Stimulated activated CD8-positive, alpha-beta memory T cell treated with anti-CD3 and anti-CD28 coated beads, Interleukin-7, amount 100 ng/mL, for 1 hour (primary cell): Measurements from ENCODE around the gene PARD3B.
"Not testable (repeated sequence)": the region's sequence is repeated elsewhere in the genome, so short reads cannot be mapped to it uniquely, and the experiment has no call there.

Experiments used
- DNase-seq, 2 donors: peaks; one replicate each; pipeline ENCODE4 v3.0.0-alpha.2; 2020; ENCODE audit warnings: low read depth in 2 of 2

Gene PARD3B

DNA sequence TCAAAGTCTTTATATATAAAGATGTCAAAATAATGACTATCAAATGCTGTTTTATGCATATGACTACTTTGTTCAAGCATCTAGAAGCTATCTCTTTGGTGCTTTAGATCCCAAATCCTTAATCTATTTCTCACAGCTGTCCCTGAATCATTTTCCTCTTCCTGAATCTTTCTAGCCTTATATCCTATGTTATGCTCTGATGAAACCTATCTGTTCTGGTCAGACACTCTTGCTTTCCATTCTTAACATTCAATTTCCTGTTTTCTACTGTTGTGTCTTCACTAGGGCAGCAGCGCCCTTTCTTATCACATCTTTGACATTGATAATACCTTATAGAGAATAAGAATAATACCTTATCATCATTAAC, 6.3 kb upstream of the PARD3B start:
- no peak for DNase-seq

DNA sequence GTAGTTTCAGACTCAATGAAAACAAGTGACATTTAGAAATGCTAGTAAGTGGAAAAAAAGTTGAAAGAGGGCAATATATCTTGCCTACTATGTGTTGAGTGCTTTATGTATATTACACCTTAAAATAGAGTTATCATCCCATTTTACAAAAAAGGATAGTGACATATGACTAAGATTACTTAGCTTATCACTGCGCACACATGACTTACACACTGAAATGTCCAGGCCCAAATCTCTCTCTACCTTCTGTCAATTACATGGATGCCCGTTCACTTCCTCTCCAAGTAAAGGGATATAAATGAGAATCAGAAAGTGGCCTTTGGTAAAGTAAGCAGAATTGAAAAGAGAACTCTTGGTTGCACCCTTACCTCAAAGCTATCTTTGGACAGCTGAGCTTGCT, 3.6 kb upstream of the PARD3B start:
- no peak for DNase-seq

- DNase-seq, result no peak
These were observed 2.2 kb upstream of the PARD3B start for GRCh38 chr2:204542982-204543608.

DNA sequence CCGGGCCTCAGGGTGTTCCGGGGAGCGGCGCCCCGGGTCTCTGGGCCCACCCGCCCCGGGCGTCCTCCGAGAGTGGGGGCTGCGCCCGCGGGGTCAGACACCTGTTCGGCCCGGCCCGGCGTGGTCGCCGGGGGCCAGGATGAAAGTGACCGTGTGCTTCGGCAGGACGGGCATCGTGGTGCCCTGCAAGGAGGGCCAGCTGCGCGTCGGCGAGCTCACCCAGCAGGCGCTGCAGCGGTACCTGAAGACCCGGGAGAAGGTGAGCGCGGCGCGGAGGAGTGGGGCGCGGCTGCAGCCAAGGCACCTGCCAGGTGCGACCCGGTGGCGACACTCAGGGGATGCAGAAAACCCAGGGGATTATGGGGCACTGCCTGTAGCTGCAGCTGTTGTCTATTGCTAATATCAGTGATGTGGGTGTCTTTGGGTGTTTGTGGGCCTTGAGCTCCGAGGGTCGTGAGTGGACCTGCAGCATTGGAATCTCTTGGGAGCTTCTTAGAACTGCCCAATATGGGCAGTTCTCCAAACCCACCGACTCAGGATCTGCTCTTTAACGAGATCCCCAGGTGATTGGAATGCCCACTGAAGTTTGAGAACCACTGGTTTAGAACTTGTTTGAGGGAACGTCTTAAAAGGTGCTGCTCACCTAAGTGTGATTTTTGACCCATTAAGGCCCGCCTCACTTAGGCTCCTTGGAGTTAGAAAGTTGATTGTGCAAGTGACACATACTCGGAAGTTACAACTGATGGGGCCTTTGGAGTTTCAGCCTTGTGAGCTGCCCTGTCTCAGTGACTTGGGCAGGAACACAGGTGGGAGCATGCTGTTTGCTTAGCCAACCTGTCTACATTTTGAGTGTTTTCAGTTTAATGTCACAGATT, 823 bp downstream of the PARD3B start:
- DNase-seq, result no peak

DNA sequence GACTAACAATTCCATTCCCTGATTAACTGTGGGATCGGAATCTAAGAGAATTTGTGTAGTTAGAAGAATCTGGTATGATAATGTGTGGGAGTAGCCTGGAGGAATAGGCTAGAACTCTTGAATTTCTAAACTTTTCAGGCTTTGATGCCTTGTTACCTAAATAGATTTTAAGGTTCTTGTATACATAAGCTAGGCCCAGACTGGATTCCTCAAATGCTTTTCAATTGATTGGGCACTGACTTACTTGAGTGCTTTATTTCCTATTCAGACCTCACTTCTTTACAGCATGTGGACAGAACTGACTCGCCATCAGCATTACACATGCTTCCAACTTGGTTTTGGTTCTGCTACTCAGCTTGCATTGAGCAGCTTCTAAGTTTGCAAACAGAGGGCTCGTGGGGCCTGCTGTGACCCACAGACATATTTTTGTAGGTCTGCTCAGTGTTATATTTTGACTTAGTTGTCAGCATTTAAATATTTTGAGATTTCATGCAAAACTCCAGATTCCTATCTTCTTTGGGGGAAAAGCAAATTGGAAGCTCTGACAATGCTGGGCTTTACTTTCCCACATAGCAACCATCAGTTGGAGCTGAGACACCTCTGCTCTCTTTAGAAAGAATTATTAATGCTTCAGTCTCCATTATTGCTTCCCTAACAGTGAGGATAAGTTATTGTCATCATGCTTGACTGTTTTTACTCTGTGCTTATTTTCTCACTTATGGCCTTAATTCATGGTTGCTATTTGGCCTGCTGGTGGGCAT, 5.7 kb downstream of the PARD3B start:
- DNase-seq, result no peak

- no peak for DNase-seq
These were observed 6.2 kb downstream of the PARD3B start for GRCh38 chr2:204551512-204551863.

DNA sequence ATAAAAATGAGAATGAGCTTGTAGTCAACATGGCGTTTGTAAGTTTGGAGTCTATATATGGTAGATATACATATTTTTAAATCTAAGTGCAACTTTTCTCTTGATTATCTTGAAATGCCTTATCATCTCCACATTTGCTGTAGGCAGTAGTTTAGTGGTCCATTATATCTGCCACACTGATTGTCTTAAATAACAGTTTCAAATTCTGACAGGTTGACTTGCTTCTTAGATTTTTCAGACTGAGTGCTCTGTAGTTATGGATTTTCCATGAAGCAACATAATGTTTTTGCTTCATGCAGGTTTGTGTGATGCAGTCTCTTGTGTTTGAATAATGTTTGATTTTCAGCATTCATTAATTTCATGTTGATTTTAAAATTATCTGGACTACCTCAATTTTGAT, 12.3 kb downstream of the PARD3B start:
- DNase-seq, result no peak

DNA sequence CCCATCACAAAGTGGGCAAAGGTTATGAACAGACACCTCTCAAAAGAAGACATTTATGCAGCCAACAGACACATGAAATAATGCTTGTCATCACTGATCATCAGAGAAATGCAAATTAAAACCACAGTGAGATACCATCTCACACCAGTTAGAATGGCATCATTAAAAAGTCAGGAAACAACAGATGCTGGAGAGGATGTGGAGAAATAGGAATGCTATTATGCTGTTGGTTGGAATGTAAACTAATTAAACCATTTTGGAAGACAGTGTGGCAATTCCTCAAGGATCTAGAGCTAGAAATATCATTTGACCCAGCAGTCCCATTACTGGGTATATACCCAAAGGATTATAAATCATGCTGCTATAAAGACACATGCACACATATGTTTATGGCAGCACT, 14.1 kb downstream of the PARD3B start:
- not testable (repeated sequence) for DNase-seq

DNA sequence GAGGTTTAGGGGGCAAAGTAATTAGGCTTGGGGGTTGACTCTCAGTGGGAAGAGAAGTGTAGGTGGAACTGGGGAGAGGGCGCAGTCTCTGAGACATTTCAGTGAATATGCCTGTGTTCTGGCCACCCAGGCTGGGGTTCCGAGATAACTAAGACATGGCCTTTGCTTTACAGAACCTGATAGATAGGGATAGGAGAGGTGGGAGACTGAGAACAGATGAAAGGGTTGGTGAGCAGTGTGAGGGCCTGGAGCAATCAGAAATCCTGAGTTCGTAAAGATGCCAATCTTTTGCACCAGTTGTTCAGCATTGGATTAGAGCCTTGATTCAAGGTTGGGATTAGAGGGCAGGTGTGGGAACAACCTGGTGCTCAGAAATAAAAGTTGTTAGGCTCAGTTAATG, 15.6 kb downstream of the PARD3B start:
- no peak for DNase-seq

DNA sequence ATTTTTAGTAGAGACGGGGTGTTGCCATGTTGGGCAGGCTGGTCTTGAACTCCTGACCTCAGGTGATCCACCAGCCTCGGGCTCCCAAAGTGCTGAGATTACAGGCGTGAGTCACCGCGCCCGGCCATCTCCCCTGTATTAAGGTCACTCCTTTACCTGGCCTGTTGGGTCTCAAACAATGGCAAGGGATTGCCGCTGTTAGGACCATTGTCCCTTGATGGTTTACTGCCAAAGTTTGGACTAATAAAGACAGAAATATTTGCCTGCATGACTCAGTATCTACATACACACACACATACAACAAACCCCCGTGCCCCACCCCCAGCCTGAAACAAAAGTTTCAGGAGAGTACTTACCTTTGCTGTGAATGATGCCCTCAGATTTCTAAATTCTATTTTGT, 16.5 kb downstream of the PARD3B start:
- no peak for DNase-seq

GRCh38 chr2:204566439-204566838, 21.2 kb downstream of the PARD3B start:
- no peak for DNase-seq

GRCh38 chr2:204570421-204570820, 25.1 kb downstream of the PARD3B start:
- no peak for DNase-seq

- DNase-seq, result no peak
These were observed 25.8 kb downstream of the PARD3B start for GRCh38 chr2:204571041-204571440.

DNA sequence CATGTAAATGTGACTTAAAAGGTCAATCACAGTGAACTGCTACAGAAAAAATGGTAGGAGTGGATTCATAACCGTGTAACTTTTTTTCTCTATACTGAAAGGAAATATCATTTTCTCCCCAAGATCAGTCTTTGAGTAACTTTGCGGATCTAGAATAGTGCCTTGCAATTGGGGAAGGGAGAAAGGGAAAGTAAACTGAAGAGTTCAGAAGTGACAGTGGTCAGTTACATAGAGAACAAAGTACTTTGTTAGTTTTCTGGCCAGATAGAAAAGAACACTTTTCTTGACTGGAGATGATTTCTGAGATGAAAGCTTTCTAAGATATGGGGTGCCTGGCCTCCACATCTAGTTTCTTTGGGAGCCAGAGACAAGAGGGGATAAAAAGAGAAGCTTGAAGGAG, 26.6 kb downstream of the PARD3B start:
- no peak for DNase-seq

GRCh38 chr2:204573221-204573620, 27.9 kb downstream of the PARD3B start:
- DNase-seq, result no peak

DNA sequence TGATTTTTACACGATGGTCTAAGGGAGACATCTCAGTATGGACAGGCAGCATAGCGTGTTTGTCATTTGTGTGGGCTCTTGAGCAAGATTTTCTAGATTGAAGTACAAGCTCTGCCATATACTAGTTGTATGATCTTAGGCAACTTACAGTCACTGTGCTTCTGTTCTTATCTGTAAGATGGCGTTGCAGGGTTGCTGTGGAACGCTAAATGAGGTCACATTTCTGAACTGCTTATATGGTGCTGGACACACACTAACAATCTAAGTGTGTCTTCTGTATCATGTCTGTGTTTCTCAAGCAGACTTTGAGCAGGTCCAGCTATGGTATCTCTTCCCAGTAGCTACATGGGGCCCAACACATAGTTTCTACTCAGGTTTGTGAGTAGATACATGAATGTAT, 29.2 kb downstream of the PARD3B start:
- DNase-seq, result no peak

DNA sequence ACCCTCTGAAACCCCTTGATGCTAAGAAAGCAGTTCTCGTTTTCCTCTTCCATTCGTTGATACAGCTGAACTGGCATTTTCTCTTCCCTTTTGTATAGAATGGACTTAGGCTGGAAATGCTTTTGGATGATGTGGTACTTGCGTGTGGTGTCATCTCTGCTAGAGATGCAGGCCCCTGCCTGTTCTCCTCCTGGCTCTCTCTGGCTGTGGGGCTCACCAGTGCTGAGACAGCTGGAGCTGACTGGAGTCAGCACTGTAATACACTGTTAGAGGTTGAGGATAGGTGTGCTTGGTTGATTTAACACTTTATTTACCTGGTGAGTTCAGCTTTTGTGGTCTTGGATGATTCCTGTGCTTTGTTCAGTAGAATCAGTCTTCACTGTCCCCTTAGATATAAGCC, 30.2 kb downstream of the PARD3B start:
- DNase-seq, result no peak

- DNase-seq, result no peak
These were observed 31.2 kb downstream of the PARD3B start for GRCh38 chr2:204576362-204576979.

GRCh38 chr2:204578928-204579598, 33.8 kb downstream of the PARD3B start:
- DNase-seq, result no peak

- no peak for DNase-seq
These were observed 36.7 kb downstream of the PARD3B start for GRCh38 chr2:204581946-204582345.

- DNase-seq, result no peak
These were observed 38.5 kb downstream of the PARD3B start for GRCh38 chr2:204583773-204584172.

GRCh38 chr2:204585930-204586329, 40.7 kb downstream of the PARD3B start:
- DNase-seq, result no peak
